ENCODE results near the gene HRAS. TPM values are rescaled to one million over a fixed set of nuclear protein-coding genes. Genes with fewer than 3 reads are reported as not detected.
"Not testable (repeated sequence)": the region's sequence is repeated elsewhere in the genome, so short reads cannot be mapped to it uniquely, and the experiment has no call there.

Gene HRAS
- total RNA-seq, 1 donor from 2014 or later = 27.0 TPM

GRCh38 chr11:532986-533585 is 2.3 kb downstream of the HRAS start:
- no peak for DNase-seq

- DNase-seq = no peak
These were observed 2.8 kb downstream of the HRAS start for GRCh38 chr11:532527-532985.

- no peak for DNase-seq
These were observed 3.4 kb downstream of the HRAS start for GRCh38 chr11:531919-532526.

GRCh38 chr11:530960-531831 is 4.2 kb downstream of the HRAS start:
- DNase-seq = no peak

GRCh38 chr11:529728-530411 is 5.5 kb downstream of the HRAS start:
- DNase-seq = no peak

GRCh38 chr11:528815-529727 is 6.3 kb downstream of the HRAS start:
- no peak for DNase-seq

- DNase-seq = no peak
These were observed 7.1 kb downstream of the HRAS start for GRCh38 chr11:528166-528814.

GRCh38 chr11:526192-526591 is 9.2 kb downstream of the HRAS start:
- no peak for DNase-seq

- no peak for DNase-seq
These were observed 14.1 kb downstream of the HRAS start for GRCh38 chr11:521177-521688.

- no peak for DNase-seq
These were observed 14.8 kb downstream of the HRAS start for GRCh38 chr11:520428-521176.

GRCh38 chr11:518463-519202 is 16.7 kb downstream of the HRAS start:
- peak; percentile 83 for DNase-seq

GRCh38 chr11:516918-517685 is 18.3 kb downstream of the HRAS start:
- DNase-seq = not testable (repeated sequence)

GRCh38 chr11:516400-516799 is 19.0 kb downstream of the HRAS start:
- no peak for DNase-seq

GRCh38 chr11:515131-515530 is 20.2 kb downstream of the HRAS start:
- DNase-seq = no peak

GRCh38 chr11:514606-515005 is 20.8 kb downstream of the HRAS start:
- no peak for DNase-seq

- DNase-seq = no peak
These were observed 22.4 kb downstream of the HRAS start for GRCh38 chr11:512761-513595.

GRCh38 chr11:508956-509355 is 26.4 kb downstream of the HRAS start:
- no peak for DNase-seq

Measured in occipital lobe (tissue), 2 donors.